Adrenal gland (tissue), 19 donors: ENCODE measurements around the gene TDRD7. TPM values are rescaled to one million over a fixed set of nuclear protein-coding genes. Genes with fewer than 3 reads are reported as not detected.
A peak's percentile ranks its signal among the peaks of the same experiment; 100 is the strongest.

ENCODE experiments used
- DNase-seq, 7 donors: peaks; one replicate each; pipeline ENCODE4 v3.0.0-alpha.2; 2019 to 2020
- H3K27ac ChIP-seq, 5 donors: fragments of 200-600 bp; sonication (generic) in 4 of 5; 1 replicate in 3 of 5; 2 replicates in 2 of 5; pipeline versions ENCODE4 v1.5.1 to v1.8.0; 2016 to 2020; ENCODE audit warnings: mild to moderate bottlenecking in 1 of 5
- H3K27me3 ChIP-seq: fragments of 200-600 bp; 2 replicates; pipeline ENCODE4 v1.8.0; 2021
- H3K36me3 ChIP-seq, 2 donors: fragments of 200-600 bp; replicated peaks in 1 of 2; 1 replicate in 1 of 2; 2 replicates in 1 of 2; pipeline versions ENCODE4 v1.5.1 to v1.8.0; 2018 to 2022
- H3K4me1 ChIP-seq, 2 donors: fragments of 200-600 bp; replicated peaks in 1 of 2; 1 replicate in 1 of 2; 2 replicates in 1 of 2; pipeline versions ENCODE4 v1.5.1 to v1.8.0; 2018 to 2021
- H3K4me3 ChIP-seq, 4 donors: fragments of 200-600 bp; sonication (generic) in 3 of 4; one replicate each; pipeline ENCODE4 v1.5.1; 2016 to 2018
- H3K9me3 ChIP-seq, 3 donors: fragments of 200-600 bp; sonication (generic) in 1 of 3; replicated peaks in 1 of 3; 1 replicate in 2 of 3; 2 replicates in 1 of 3; pipeline versions ENCODE4 v1.5.1 to v1.8.0; 2016 to 2021
- CTCF ChIP-seq, 6 experiments: fragments of 450-650 bp in 4 of 6; fragments of 200-600 bp in 2 of 6; sonication (generic) in 1 of 6; IDR thresholded peaks; 1 replicate in 5 of 6; 2 replicates in 1 of 6; pipeline versions ENCODE4 v1.5.1 to v1.8.0; 2016 to 2021; ENCODE audit warnings: antibody characterized with exemption in 6 of 6, mild to moderate bottlenecking in 2 of 6, moderate library complexity in 1 of 6
- POLR2A ChIP-seq, 2 donors: fragments of 450-650 bp; IDR thresholded peaks; one replicate each; pipeline ENCODE4 v1.6.1; 2017; ENCODE audit warnings: antibody characterized with exemption in 2 of 2, mild to moderate bottlenecking in 2 of 2, moderate library complexity in 1 of 2
- WGBS, 4 donors: extraction: QIAGEN DNeasy Blood & Tissue Kit in 2 of 4; methylation state at CpG; one replicate each; pipeline versions ENCODE4 v1.1.5 to v1.1.7; 2013 to 2017; 5-methylcytosine and 5-hydroxymethylcytosine counted together
- intact Hi-C, 2 donors: fragments of 100-400 bp; cut with DNase I; formaldehyde crosslinking; loops; one replicate each; pipeline versions ENCODE4 v1.14.1 to v1.15.0; 2022 to 2023
- long read RNA-seq, 10 donors: library from polyadenylated mRNA in 3 of 10; unstranded in 2 of 10; stranded (forward) in 1 of 10; transcript quantifications; one replicate each; pipeline ENCODE4 v2.0.0 and lab custom pipeline, GENCODE V29; 2021 to 2026
- polyA plus RNA-seq, 3 donors: library from polyadenylated mRNA; stranded (reverse); fragments of 200-250 nt in 2 of 3; fragments of 350-450 nt in 1 of 3; fragmentation: Illumina TruSeq in 1 of 3; extraction: RNeasy Lipid Tissue Mini Kit (QIAGEN cat#74804) in 1 of 3; gene quantifications; one replicate each; pipeline ENCODE4 v1.2.3, GENCODE V29; 2013 to 2014
- total RNA-seq, 9 donors: library from RNA; depleted of rRNA in 4 of 9; stranded (reverse); fragments of >200 nt in 4 of 9; fragments of 120-200 nt in 1 of 9; fragmentation: NEBNext Ultra II Directional in 1 of 9; extraction: Animal tissue kit (Norgen Biotek cat#: 25700) in 1 of 9; gene quantifications; one replicate each; pipeline versions ENCODE4 v1.1.0 to v1.2.4, GENCODE V29; 2013 to 2023
- donor health status: healthy with polysubstance abuse.
- donor health status: Bipolar disorder and iron deficiency.
- donor health status: DM: yes; HTN: yes; CAD: no.
- donor health status: DM: no; HTN: no; CAD: no.
- donor health status: DM: no; HTN: no; CAD: no.
- donor health status: DM: yes; HTN: yes; CAD: no.

TDRD7 gene
- total RNA-seq = 10 to 100 TPM in 3 of 9 donors, 1 to 10 TPM in 6; 8.4 to 11.6 (median 9.3) TPM
- polyA plus RNA-seq = 10 to 100 TPM in 1 of 3 donors, 1 to 10 TPM in 2; 5.2 to 13.3 (median 5.4) TPM
- long read RNA-seq, donor 1, partial matches to known transcripts = 0 of 1 reads
- long read RNA-seq, donor 1, other reads (novel, unspliced or antisense) = 0 of 1 reads
- long read RNA-seq, donor 2, partial matches to known transcripts = 5 of 5 reads
- long read RNA-seq, donor 2, other reads (novel, unspliced or antisense) = 0 of 5 reads
- long read RNA-seq, donor 3, partial matches to known transcripts = 0 of 1 reads
- long read RNA-seq, donor 3, other reads (novel, unspliced or antisense) = 0 of 1 reads
- long read RNA-seq, donor 4 = 0 reads
- long read RNA-seq, donor 5, transcript TDRD7-201 (17 exons, 3,834 nt) = major isoform, 23 of 34 reads
- long read RNA-seq, donor 5, partial matches to known transcripts = 1 of 34 reads
- long read RNA-seq, donor 5, other reads (novel, unspliced or antisense) = 10 of 34 reads
- long read RNA-seq, donor 6 = 0 reads
- long read RNA-seq, donor 7 = 0 reads
- long read RNA-seq, donor 8, partial matches to known transcripts = 0 of 1 reads
- long read RNA-seq, donor 8, other reads (novel, unspliced or antisense) = 0 of 1 reads
- long read RNA-seq, donor 9, partial matches to known transcripts = 6 of 6 reads
- long read RNA-seq, donor 9, other reads (novel, unspliced or antisense) = 0 of 6 reads
- long read RNA-seq, donor 10 = 0 reads

GRCh38 chr9:97411789-97412625, at the start of gene TDRD7:
TDRD7 (plus strand) TSS chr9:97412096; CDS start chr9:97428466, 16,370 bp downstream.
- Histone ChIP-seq H3K27ac (peak within 1 kb of the TSS in 4 of 5 donors; percentile 44 to 94 (median 80)), H3K9me3 (no peaks in the 10 kb centered on the region), H3K4me1 (peaks cover 0 to 16% of the 10 kb centered on the region in 2 donors), H3K4me3 (peak within 1 kb of the TSS; percentile 0 to 99 (median 76)), H3K36me3 (no peaks in the 10 kb centered on the region), H3K27me3 (no peaks in the 10 kb centered on the region)
- TF ChIP-seq CTCF (IDR thresholded peaks at IDR 0.05) (peak; percentile 85 to 100 (median 94)), POLR2A (IDR thresholded peaks at IDR 0.05) (peak; percentile 27 to 34)
- peak; percentile 82 to 92 (median 89) for DNase-seq
- intact Hi-C loops = loop anchor here in 1 of 2 donors (10.0 kb wide), 1 partner anchor 203 kb away; no protein-coding TSS in a partner anchor
- WGBS, 4 donors = 0 to 1% (median 1%) methylated on average over 15 to 115 of the region's 115 CpGs

GRCh38 chr9:97362777-97363545, 48.9 kb upstream of the TDRD7 start:
- no peak for TF ChIP-seq CTCF (IDR thresholded peaks at IDR 0.05)
- TF ChIP-seq POLR2A (IDR thresholded peaks at IDR 0.05) = no peak
- Histone ChIP-seq H3K9me3 (no peaks in the 10 kb centered on the region), H3K4me1 (no peaks in the 10 kb centered on the region), H3K27ac (no peak overlapping the region), H3K4me3 (no peak overlapping the region), H3K27me3 (no peaks in the 10 kb centered on the region), H3K36me3 (no peaks in the 10 kb centered on the region)
- 95 to 100% (median 97%) methylated on average over 5 of the region's 5 CpGs for WGBS, 4 donors
- intact Hi-C loops = no loop called here
- no peak for DNase-seq

GRCh38 chr9:97363661-97364299, 48.1 kb upstream of the TDRD7 start:
- WGBS, 4 donors = 78 to 86% (median 85%) methylated on average over 9 to 11 of the region's 11 CpGs
- Histone ChIP-seq H3K27ac (no peak overlapping the region), H3K36me3 (no peaks in the 10 kb centered on the region), H3K4me3 (no peak overlapping the region), H3K9me3 (no peaks in the 10 kb centered on the region), H3K27me3 (no peaks in the 10 kb centered on the region), H3K4me1 (no peaks in the 10 kb centered on the region)
- DNase-seq = no peak
- no peak for TF ChIP-seq CTCF (IDR thresholded peaks at IDR 0.05)
- no peak for TF ChIP-seq POLR2A (IDR thresholded peaks at IDR 0.05)
- intact Hi-C loops = no loop called here
